NCI-H82 treated with DMSO at 0.1 percent for 48 hours (cell line): ENCODE data around the gene TXNRD3.

Experiments
- DNase-seq: peaks from one replicate; lab custom pipeline; 2025; ENCODE audit not compliant: unreplicated experiment; lab: John Stamatoyannopoulos, UW

TXNRD3 gene

GRCh38 chr3:126654571-126655383 is at the start of gene TXNRD3:
TSS of gene TXNRD3 (minus strand) at chr3:126655124.
- DNase-seq: peak; percentile 19

GRCh38 chr3:126703512-126704493 is 48.9 kb upstream of the TXNRD3 start, which contains the start of gene CHCHD6:
TSS of gene CHCHD6 (plus strand) at chr3:126704240. CDS start at chr3:126704313, 73 bp downstream.
- DNase-seq: peak; percentile 94

GRCh38 chr3:126699011-126699410 is 44.1 kb upstream of the TXNRD3 start:
- no peak for DNase-seq

- no peak for DNase-seq
Measured at GRCh38 chr3:126696701-126697267, 41.9 kb upstream of the TXNRD3 start.

- DNase-seq: no peak
Measured at GRCh38 chr3:126693921-126694320, 39.0 kb upstream of the TXNRD3 start.

- DNase-seq: no peak
Measured at GRCh38 chr3:126692858-126693257, 37.9 kb upstream of the TXNRD3 start.

GRCh38 chr3:126691765-126692164 is 36.8 kb upstream of the TXNRD3 start:
- no peak for DNase-seq

- no peak for DNase-seq
Measured at GRCh38 chr3:126685493-126685892, 30.6 kb upstream of the TXNRD3 start.

- no peak for DNase-seq
Measured at GRCh38 chr3:126685021-126685420, 30.1 kb upstream of the TXNRD3 start.

GRCh38 chr3:126684218-126684751 is 29.4 kb upstream of the TXNRD3 start:
- peak; percentile 41 for DNase-seq

GRCh38 chr3:126683069-126683468 is 28.1 kb upstream of the TXNRD3 start:
- no peak for DNase-seq

GRCh38 chr3:126682009-126682408 is 27.1 kb upstream of the TXNRD3 start:
- no peak for DNase-seq

GRCh38 chr3:126680667-126681055 is 25.7 kb upstream of the TXNRD3 start:
- no peak for DNase-seq

GRCh38 chr3:126679831-126680666 is 25.1 kb upstream of the TXNRD3 start:
- no peak for DNase-seq

- DNase-seq: peak; percentile 52
Measured at GRCh38 chr3:126679318-126679751, 24.4 kb upstream of the TXNRD3 start.

GRCh38 chr3:126678693-126679317 is 23.9 kb upstream of the TXNRD3 start:
- no peak for DNase-seq

GRCh38 chr3:126677862-126678503 is 23.1 kb upstream of the TXNRD3 start:
- DNase-seq: no peak

- no peak for DNase-seq
Measured at GRCh38 chr3:126676919-126677705, 22.2 kb upstream of the TXNRD3 start.
